Right lobe of liver (tissue), 4 donors: ENCODE results near the gene NT5DC1.

Source experiments
- POLR2A ChIP-seq: fragments of 450-650 bp; IDR thresholded peaks from one replicate; pipeline ENCODE4 v1.6.1; 2017; ENCODE audit warnings: antibody characterized with exemption, mild to moderate bottlenecking
- TF ChIP-seq, protein P1 (sequence below), 4 donors: fragments of 200-600 bp in 3 of 4; fragments of 450-650 bp in 1 of 4; IDR thresholded peaks; one replicate each; pipeline versions ENCODE4 v1.5.1 to v1.8.0; 2016 to 2022; ENCODE audit warnings: antibody characterized with exemption in 4 of 4, mild to moderate bottlenecking in 2 of 4
- donor health status: DM: no; HTN: no; CAD: no.
- donor health status: DM: no; HTN: no; CAD: no.
- donor health status: DM: no; HTN: yes; CAD: no.

DNA sequence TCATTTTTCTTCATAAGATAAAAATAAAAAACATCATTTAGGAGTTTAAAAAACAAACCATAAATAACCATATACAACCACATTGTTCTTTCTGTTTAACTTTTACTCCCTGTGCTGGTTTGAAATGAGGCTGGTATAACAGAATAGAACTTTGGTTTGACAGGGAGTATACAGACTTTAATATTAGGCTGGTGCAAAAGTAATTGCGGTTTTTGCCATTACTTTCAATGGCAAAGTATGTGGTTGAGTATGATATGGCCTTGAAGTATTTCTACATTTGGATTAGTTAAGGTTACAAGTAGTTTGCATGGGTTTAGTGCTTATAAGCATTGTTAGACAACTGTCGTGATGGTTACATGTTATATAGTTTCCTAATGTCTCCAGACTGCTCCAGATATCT lies 54.2 kb downstream of the NT5DC1 start:
- TF ChIP-seq, protein P1, sequence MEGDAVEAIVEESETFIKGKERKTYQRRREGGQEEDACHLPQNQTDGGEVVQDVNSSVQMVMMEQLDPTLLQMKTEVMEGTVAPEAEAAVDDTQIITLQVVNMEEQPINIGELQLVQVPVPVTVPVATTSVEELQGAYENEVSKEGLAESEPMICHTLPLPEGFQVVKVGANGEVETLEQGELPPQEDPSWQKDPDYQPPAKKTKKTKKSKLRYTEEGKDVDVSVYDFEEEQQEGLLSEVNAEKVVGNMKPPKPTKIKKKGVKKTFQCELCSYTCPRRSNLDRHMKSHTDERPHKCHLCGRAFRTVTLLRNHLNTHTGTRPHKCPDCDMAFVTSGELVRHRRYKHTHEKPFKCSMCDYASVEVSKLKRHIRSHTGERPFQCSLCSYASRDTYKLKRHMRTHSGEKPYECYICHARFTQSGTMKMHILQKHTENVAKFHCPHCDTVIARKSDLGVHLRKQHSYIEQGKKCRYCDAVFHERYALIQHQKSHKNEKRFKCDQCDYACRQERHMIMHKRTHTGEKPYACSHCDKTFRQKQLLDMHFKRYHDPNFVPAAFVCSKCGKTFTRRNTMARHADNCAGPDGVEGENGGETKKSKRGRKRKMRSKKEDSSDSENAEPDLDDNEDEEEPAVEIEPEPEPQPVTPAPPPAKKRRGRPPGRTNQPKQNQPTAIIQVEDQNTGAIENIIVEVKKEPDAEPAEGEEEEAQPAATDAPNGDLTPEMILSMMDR (IDR thresholded peaks at IDR 0.05) = no peak
- no peak for TF ChIP-seq POLR2A
